ENCODE measurements around the gene WFDC1. TPM values are rescaled to one million over a fixed set of nuclear protein-coding genes. Genes with fewer than 3 reads are reported as not detected.

WFDC1 gene
- total RNA-seq, 2 experiments from 2014 or later, result not detected

DNA sequence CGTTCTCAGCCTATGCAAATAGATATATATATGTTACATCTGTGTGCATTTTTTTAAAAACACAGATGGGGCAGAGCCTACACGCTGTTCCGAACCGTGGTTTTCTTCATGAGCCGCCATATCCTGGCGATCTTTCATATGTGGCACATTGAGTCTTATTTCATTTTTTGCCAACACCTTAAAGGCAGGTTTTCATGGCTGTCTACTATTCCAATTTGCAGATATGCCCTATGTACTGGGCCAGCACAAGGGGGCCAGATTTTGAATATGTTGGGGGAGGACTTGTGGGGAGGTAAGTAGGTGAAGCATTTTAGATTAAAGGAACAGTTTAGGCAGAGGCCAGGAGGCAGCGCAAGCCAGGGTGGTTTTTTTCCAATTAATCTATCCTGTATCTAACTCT, 16.0 kb downstream of the WFDC1 start:
- H2AFZ ChIP-seq (ENCODE audit: low read length), result no peak overlapping the region
- no peak for DNase-seq (ENCODE audit: low spot score)
- POLR2A ChIA-PET, result no interaction called here
- H3K9me3 ChIP-seq (ENCODE audit: low read length), result no peaks in the 10 kb centered on the region
- no peak overlapping the region for H3K4me2 ChIP-seq (ENCODE audit: low read length)
- no peaks in the 10 kb centered on the region for H4K20me1 ChIP-seq (ENCODE audit: insufficient read depth, low read length)
- intact Hi-C loops (cut with micrococcal nuclease; ENCODE audit: unreplicated experiment), result no loop called here
- H3K36me3 ChIP-seq (ENCODE audit: insufficient read depth, low read length), result no peaks in the 10 kb centered on the region
- no peaks in the 10 kb centered on the region for H3K79me2 ChIP-seq (ENCODE audit: insufficient read depth, low read depth, low read length)
- BruUV-seq (replicated peaks), result no TSS peak
- H3K27ac ChIP-seq (ENCODE audit: low read depth, low read length, poor library complexity, severe bottlenecking), result no peak overlapping the region
- H3K4me1 ChIP-seq (ENCODE audit: insufficient read depth, low read length, poor library complexity, severe bottlenecking), result no peaks in the 10 kb centered on the region
- TF ChIP-seq, protein P1, sequence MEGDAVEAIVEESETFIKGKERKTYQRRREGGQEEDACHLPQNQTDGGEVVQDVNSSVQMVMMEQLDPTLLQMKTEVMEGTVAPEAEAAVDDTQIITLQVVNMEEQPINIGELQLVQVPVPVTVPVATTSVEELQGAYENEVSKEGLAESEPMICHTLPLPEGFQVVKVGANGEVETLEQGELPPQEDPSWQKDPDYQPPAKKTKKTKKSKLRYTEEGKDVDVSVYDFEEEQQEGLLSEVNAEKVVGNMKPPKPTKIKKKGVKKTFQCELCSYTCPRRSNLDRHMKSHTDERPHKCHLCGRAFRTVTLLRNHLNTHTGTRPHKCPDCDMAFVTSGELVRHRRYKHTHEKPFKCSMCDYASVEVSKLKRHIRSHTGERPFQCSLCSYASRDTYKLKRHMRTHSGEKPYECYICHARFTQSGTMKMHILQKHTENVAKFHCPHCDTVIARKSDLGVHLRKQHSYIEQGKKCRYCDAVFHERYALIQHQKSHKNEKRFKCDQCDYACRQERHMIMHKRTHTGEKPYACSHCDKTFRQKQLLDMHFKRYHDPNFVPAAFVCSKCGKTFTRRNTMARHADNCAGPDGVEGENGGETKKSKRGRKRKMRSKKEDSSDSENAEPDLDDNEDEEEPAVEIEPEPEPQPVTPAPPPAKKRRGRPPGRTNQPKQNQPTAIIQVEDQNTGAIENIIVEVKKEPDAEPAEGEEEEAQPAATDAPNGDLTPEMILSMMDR (conservative IDR thresholded peaks at IDR 0.05; ENCODE audit: low read length), result no peak
- no peak for TF ChIP-seq EZH2phosphoT487 (IDR thresholded peaks at IDR 0.05; ENCODE audit: borderline replicate concordance, low read depth, low read length)
- CTCF ChIA-PET (ENCODE audit: unreplicated experiment), result no interaction called here
- no peaks in the 10 kb centered on the region for H3K9me2 ChIP-seq (ENCODE audit: insufficient read depth, low read length)
- H3K4me3 ChIP-seq (ENCODE audit: low read depth, low read length, poor library complexity, severe bottlenecking), result no peak overlapping the region

DNA sequence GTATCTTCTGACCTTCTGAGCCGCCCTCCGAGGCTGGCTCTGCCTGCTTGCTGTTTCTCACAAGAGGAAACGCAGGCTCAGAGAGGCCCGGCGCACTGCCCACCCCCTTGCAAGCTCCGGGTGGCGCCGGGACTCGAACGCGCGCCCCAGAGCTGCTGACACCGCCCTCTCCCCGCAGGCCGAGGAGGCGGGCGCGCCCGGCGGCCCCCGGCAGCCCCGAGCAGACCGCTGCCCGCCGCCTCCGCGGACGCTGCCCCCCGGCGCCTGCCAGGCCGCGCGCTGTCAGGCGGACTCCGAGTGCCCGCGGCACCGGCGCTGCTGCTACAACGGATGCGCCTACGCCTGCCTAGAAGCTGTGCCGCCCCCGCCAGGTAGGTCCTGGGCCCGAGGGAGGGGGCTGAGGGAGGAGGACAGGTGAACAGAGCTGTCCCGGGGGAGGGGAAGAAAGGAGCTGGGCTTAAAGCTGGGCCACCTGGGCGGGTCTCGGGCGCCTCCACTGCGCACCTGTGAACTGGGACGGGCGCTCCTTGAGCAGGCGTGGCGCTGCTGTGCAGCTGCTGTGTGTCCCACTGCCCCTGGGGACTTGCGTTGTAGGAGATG, 18.2 kb downstream of the WFDC1 start:
- Histone ChIP-seq H3K9me3 (ENCODE audit: low read length) (no peaks in the 10 kb centered on the region), H3K4me3 (ENCODE audit: low read depth, low read length, poor library complexity, severe bottlenecking) (no peak overlapping the region), H3K79me2 (ENCODE audit: insufficient read depth, low read depth, low read length) (no peaks in the 10 kb centered on the region), H4K20me1 (ENCODE audit: insufficient read depth, low read length) (no peaks in the 10 kb centered on the region), H3K4me1 (ENCODE audit: insufficient read depth, low read length, poor library complexity, severe bottlenecking) (no peaks in the 10 kb centered on the region), H2AFZ (ENCODE audit: low read length) (no peak overlapping the region), H3K36me3 (ENCODE audit: insufficient read depth, low read length) (no peaks in the 10 kb centered on the region), H3K4me2 (ENCODE audit: low read length) (no peak overlapping the region), H3K9me2 (ENCODE audit: insufficient read depth, low read length) (no peaks in the 10 kb centered on the region), H3K27ac (ENCODE audit: low read depth, low read length, poor library complexity, severe bottlenecking) (no peak overlapping the region)
- TF ChIP-seq, protein P1 (conservative IDR thresholded peaks at IDR 0.05; ENCODE audit: low read length), result no peak
- ChIA-PET POLR2A (no interaction called here), CTCF (ENCODE audit: unreplicated experiment) (no interaction called here)
- intact Hi-C loops (cut with micrococcal nuclease; ENCODE audit: unreplicated experiment), result no loop called here
- DNase-seq (ENCODE audit: low spot score), result no peak
- no TSS peak for BruUV-seq (replicated peaks)

DNA sequence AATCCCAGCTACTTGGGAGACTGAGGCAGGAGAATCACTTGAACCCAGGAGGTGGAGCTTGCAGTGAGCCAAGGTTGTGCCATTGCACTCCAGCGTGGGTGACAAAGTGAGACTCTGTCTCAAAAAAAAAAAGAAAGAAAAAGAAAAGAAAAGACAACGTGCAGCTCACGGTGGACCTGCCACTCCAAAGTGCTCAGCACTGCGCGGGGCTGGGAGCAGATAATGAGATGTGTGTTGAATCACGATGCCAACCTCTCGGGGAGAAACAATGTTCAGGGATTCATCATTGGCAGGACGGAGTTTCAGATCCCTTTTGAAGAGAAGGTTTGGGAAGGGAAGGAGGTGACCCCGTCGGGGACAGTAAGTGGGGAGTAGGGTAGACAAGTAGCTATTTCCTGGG, 19.2 kb downstream of the WFDC1 start:
- CTCF ChIA-PET (ENCODE audit: unreplicated experiment), result interaction anchor here (0.5 kb wide), 1 partner anchor 76 kb away, joined by 3 read pairs; no protein-coding TSS in a partner anchor

More for the DNA sequence above, 19.2 kb downstream of the WFDC1 start:
- no peaks in the 10 kb centered on the region for H3K4me1 ChIP-seq (ENCODE audit: insufficient read depth, low read length, poor library complexity, severe bottlenecking)
- no peaks in the 10 kb centered on the region for H3K9me3 ChIP-seq (ENCODE audit: low read length)
- POLR2A ChIA-PET, result no interaction called here
- BruUV-seq (replicated peaks), result no TSS peak
- H4K20me1 ChIP-seq (ENCODE audit: insufficient read depth, low read length), result no peaks in the 10 kb centered on the region
- no peak overlapping the region for H3K27ac ChIP-seq (ENCODE audit: low read depth, low read length, poor library complexity, severe bottlenecking)
- TF ChIP-seq, protein P1 (conservative IDR thresholded peaks at IDR 0.05; ENCODE audit: low read length), result no peak
- no peak for TF ChIP-seq EZH2phosphoT487 (IDR thresholded peaks at IDR 0.05; ENCODE audit: borderline replicate concordance, low read depth, low read length)
- no peaks in the 10 kb centered on the region for H3K36me3 ChIP-seq (ENCODE audit: insufficient read depth, low read length)
- H3K79me2 ChIP-seq (ENCODE audit: insufficient read depth, low read depth, low read length), result no peaks in the 10 kb centered on the region
- H2AFZ ChIP-seq (ENCODE audit: low read length), result no peak overlapping the region
- no peak overlapping the region for H3K4me2 ChIP-seq (ENCODE audit: low read length)
- no peak overlapping the region for H3K4me3 ChIP-seq (ENCODE audit: low read depth, low read length, poor library complexity, severe bottlenecking)
- H3K9me2 ChIP-seq (ENCODE audit: insufficient read depth, low read length), result no peaks in the 10 kb centered on the region
- DNase-seq (ENCODE audit: low spot score), result no peak
- intact Hi-C loops (cut with micrococcal nuclease; ENCODE audit: unreplicated experiment), result no loop called here

Data from OCI-LY7 (cell line).